A549 treated with CpdA at 1 μM for 4 hours (cell line): ENCODE results near the gene ATXN3. TPM values are rescaled to one million over a fixed set of nuclear protein-coding genes. Genes with fewer than 3 reads are reported as not detected.

Source experiments
- total RNA-seq: library from RNA; stranded (reverse); fragments of 200-300 nt; extraction: Qiagen RNA extraction; gene quantifications from 5 replicates; pipeline ENCODE4 v1.2.3, GENCODE V29; 2022; ENCODE audit warnings: low read depth

The ATXN3 gene
- total RNA-seq, result 19.1 to 47.3 TPM (median 23.8 TPM) in 5 replicates

DNA sequence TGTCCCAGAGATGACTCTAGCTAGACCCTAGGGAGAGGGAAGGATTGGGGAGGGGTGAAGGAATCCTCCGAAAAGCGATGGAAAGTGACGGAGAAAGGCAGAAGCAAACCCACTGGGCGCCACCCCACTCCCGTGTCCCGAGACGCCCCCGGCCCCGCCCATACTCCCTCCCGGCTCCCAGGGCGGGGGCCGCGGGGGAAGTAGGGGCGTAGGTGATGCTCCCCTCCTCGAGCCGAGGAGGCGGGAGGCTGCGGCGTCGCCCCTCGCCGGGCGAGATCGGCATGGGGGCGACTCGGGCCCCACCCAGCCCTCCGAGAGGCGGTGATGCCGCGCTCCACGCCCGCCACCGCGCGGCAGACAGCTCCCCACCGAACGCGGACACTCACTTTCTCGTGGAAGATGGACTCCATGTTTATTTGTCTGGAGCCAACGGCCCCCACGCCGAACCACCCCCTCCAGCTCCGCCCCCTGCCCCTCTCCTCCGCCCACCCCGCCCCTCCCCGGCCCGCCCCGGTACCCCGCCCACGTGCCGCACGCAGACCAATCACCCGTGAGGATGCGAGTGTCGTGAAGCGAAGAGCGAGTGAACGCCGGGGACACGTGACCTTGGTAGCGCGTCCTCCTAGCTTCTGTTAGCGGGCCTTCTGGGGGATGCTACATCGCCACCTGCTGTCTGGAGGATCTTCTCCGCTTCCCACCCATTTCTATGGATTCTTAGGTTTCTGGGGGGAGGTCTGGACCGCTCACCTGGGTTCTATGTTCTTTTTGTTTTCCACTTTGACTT, at the start of gene ATXN3:
Gene ATXN3 (minus strand): TSS at position 440 of the 784 bp plus-strand sequence. CDS start 30 bp downstream, at position 410.

DNA sequence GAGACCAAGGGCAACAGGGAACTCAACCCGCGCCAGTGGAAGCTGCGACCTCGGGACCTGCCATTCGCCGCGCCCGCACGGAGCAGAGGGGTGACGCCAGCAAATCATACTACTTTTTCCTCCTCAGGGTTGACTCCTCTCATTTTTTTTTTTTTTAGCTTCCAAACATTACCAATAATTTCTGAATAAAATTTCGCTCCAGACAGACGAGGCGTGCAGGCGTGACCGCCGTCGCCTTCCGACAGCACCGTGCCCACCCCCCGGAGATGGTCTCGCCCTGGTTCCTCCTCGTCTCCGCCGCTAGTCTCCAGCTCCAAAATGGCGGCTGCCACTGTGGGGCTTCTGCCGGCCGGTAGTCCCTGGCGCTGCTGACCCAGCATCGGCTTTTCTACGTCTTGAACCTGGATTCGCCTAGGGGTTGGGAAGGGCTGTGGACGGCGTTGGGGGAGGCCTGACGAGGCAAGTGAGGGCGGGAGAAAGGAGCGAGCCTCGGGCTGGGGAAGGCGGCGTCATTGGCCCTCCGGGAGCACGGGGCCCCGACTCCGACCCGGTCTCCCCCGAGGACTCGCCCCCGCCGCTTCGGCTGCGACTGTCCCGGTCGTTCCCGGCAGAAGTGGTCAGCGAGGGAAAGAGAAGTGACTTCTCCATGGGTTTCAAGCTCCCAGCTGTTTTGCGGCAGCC, 15.4 kb upstream of the ATXN3 start, which contains the start of the genes CPSF2 and NDUFB1:
Gene CPSF2 (plus strand): TSS at position 300 of the 681 bp plus-strand sequence. CDS start 9,016 bp downstream, outside the sequence.
Gene NDUFB1 (minus strand): TSS at position 37 of the 681 bp plus-strand sequence. CDS start 4,069 bp downstream, outside the sequence.

DNA sequence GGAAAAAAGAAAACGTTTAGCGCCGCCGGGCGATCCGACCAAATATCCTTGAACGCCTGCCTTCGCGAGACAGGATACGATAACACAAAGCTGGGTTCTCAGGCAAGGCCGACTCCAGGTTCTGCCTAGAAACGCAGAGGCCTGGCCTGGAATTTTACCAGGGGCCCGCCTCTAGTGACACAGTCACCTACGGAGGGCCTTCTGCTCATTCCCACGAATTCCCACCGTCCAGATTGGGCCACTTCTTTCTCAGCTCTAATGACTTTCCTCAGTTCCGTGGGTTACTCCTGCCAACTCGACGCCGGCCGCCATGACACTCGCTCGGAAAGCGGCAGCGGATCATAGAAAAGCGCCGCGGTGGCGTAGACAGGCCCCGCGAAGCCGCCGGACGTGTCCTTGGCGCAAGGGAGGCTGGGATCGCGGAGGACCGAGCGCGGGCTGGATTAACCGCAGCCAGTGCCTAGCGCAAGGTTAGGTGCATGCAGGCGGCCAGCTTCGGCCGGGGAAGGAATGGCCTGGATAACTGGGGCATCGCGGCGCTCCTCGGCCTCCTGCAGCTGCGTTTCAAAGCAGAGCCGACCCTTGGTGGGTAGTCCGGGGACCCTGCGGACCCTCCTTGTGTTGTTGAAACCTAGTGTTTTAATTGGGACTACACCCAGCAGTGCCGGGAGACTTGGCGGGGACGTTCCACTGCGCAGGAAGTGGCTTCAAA, 66.5 kb downstream of the ATXN3 start, which contains the start of gene TRIP11:
Gene TRIP11 (minus strand): TSS at position 341 of the 712 bp plus-strand sequence. CDS start 374 bp downstream, outside the sequence.

Other genes starting within 250 kb of the ATXN3 start
- 0.54 to 0.71 TPM (median 0.61 TPM) in 5 replicates for gene TC2N, start 239.0 kb downstream of the ATXN3 start, total RNA-seq
- gene FBLN5, start 158.9 kb downstream of the ATXN3 start, total RNA-seq, result 1.5 to 2.0 TPM (median 1.7 TPM) in 5 replicates
- gene TRIP11, start 66.5 kb downstream of the ATXN3 start, total RNA-seq, result 6.4 to 10.9 TPM (median 9.2 TPM) in 5 replicates
- gene NDUFB1, start 15.1 kb upstream of the ATXN3 start, total RNA-seq, result 328 to 436 TPM (median 346 TPM) in 5 replicates
- 35.3 to 44.8 TPM (median 41.5 TPM) in 5 replicates for gene CPSF2, start 15.4 kb upstream of the ATXN3 start, total RNA-seq
- gene SLC24A4, start 216.6 kb upstream of the ATXN3 start, total RNA-seq, result 0.09 to 0.34 TPM (median 0.18 TPM) in 5 replicates